DMS 273 treated with DMSO at 0.1 percent for 48 hours (cell line): ENCODE results near the gene CALCOCO1.
"Not testable (repeated sequence)": the region's sequence is repeated elsewhere in the genome, so short reads cannot be mapped to it uniquely, and the experiment has no call there.

Experiments used
- DNase-seq: peaks from one replicate; lab custom pipeline; 2025; lab: John Stamatoyannopoulos, UW

The CALCOCO1 gene

GRCh38 chr12:53727310-53728041 is at the start of gene CALCOCO1:
Gene CALCOCO1, minus strand, starts transcription at chr12:53727452. Its CDS starts 2,210 bp downstream, at chr12:53725242.
- DNase-seq = peak; percentile 92

- DNase-seq = no peak
These were observed 49.6 kb upstream of the CALCOCO1 start for GRCh38 chr12:53776872-53777271.

GRCh38 chr12:53775478-53776145 is 48.4 kb upstream of the CALCOCO1 start:
- no peak for DNase-seq

- DNase-seq = no peak
These were observed 43.0 kb upstream of the CALCOCO1 start for GRCh38 chr12:53770281-53770680.

- DNase-seq = peak; percentile 45
These were observed 41.7 kb upstream of the CALCOCO1 start for GRCh38 chr12:53768976-53769375.

- DNase-seq = no peak
These were observed 39.6 kb upstream of the CALCOCO1 start for GRCh38 chr12:53766881-53767280.

- no peak for DNase-seq
These were observed 38.6 kb upstream of the CALCOCO1 start for GRCh38 chr12:53765891-53766290.

GRCh38 chr12:53764615-53765014 is 37.4 kb upstream of the CALCOCO1 start:
- no peak for DNase-seq

GRCh38 chr12:53762793-53763192 is 35.5 kb upstream of the CALCOCO1 start:
- not testable (repeated sequence) for DNase-seq

- DNase-seq = no peak
These were observed 34.1 kb upstream of the CALCOCO1 start for GRCh38 chr12:53761306-53761705.

GRCh38 chr12:53759261-53759660 is 32.0 kb upstream of the CALCOCO1 start:
- no peak for DNase-seq

- no peak for DNase-seq
These were observed 31.5 kb upstream of the CALCOCO1 start for GRCh38 chr12:53758730-53759103.

- no peak for DNase-seq
These were observed 31.0 kb upstream of the CALCOCO1 start for GRCh38 chr12:53758081-53758729.

- DNase-seq = peak; percentile 24
These were observed 30.0 kb upstream of the CALCOCO1 start for GRCh38 chr12:53757101-53757770.

- DNase-seq = no peak
These were observed 29.2 kb upstream of the CALCOCO1 start for GRCh38 chr12:53756300-53757100.

- DNase-seq = no peak
These were observed 28.6 kb upstream of the CALCOCO1 start for GRCh38 chr12:53755893-53756292.

- no peak for DNase-seq
These were observed 28.2 kb upstream of the CALCOCO1 start for GRCh38 chr12:53755451-53755891.

- peak; percentile 60 for DNase-seq
These were observed 27.5 kb upstream of the CALCOCO1 start for GRCh38 chr12:53754633-53755264.

GRCh38 chr12:53754188-53754585 is 26.9 kb upstream of the CALCOCO1 start:
- no peak for DNase-seq

GRCh38 chr12:53752621-53753020 is 25.4 kb upstream of the CALCOCO1 start:
- DNase-seq = no peak

- no peak for DNase-seq
These were observed 24.9 kb upstream of the CALCOCO1 start for GRCh38 chr12:53752192-53752601.
